Mammary epithelial cell (primary cell): ENCODE results near the gene SPA17.

Experiments used
- CTCF ChIP-seq, 2 donors: IDR thresholded peaks in 1 of 2; conservative IDR thresholded peaks in 1 of 2; 2 replicates each; pipeline ENCODE4 v1.5.1; 2011 to 2012; ENCODE audit warnings: inconsistent platforms in 2 of 2, low read length in 2 of 2, mild to moderate bottlenecking in 2 of 2, control low read depth in 1 of 2, low read depth in 1 of 2; ENCODE audit not compliant: insufficient read depth in 1 of 2; ENCODE audit errors: extremely low read depth in 1 of 2
- EZH2 ChIP-seq: IDR thresholded peaks from 2 replicates; pipeline ENCODE4 v1.6.1; 2012; ENCODE audit warnings: low read length, inconsistent platforms, borderline replicate concordance

GRCh38 chr11:124658501-124658900 lies 15.2 kb upstream of the SPA17 start:
- TF ChIP-seq CTCF (conservative IDR thresholded peaks at IDR 0.05 in 1 of 2, IDR thresholded peaks at IDR 0.05 in 1 of 2; ENCODE audit: extremely low read depth in 1 of 2, insufficient read depth in 1 of 2, low read depth in 1 of 2, low read length in 2 of 2) (no peak), EZH2 (no peak)
